SK-N-MC (cell line): ENCODE measurements around the gene TANGO6.

Source experiments
- EZH2 ChIP-seq: fragments of 200-600 bp; sonication (generic); IDR thresholded peaks from one replicate; pipeline ENCODE4 v1.6.1; 2017; ENCODE audit warnings: antibody characterized with exemption
- POLR2AphosphoS5 ChIP-seq: IDR thresholded peaks from 2 replicates; pipeline ENCODE4 v1.6.1; 2012; ENCODE audit warnings: mild to moderate bottlenecking, low read depth, low read length, borderline replicate concordance

DNA sequence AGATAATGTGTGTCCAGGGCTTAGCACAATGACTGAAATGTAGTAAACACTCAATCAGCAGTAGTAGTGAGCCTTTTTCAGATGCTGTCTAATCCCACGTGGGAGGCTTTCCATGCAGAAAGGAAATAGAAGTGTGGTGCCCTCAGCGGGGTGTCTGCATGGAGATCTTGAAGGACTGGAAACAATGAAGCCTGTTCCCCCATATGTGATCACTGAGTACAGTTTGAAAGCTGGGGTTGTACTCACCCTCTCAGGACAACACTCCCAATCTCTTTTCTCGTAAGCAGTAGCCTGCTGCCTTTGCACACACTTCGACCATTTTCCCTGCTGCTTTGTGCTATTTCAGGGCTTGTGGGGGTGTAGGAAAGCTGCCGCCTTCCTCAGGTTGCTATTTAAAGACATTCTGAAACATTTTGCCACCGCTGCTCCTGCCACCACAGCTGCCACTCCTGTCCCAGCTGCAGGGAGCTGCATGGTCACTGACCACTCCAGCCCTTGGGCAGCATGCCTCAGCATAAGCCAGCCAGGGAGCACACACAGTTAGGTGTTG, 221.5 kb downstream of the TANGO6 start:
- TF ChIP-seq EZH2 (no peak), POLR2AphosphoS5 (no peak)
